Measurements from ENCODE around the gene ARL6IP6. TPM values are rescaled to one million over a fixed set of nuclear protein-coding genes. Genes with fewer than 3 reads are reported as not detected.

ARL6IP6 gene
- total and polyA plus RNA-seq, 2 experiments from 2014 or later: 49.1 to 65.4 TPM

DNA sequence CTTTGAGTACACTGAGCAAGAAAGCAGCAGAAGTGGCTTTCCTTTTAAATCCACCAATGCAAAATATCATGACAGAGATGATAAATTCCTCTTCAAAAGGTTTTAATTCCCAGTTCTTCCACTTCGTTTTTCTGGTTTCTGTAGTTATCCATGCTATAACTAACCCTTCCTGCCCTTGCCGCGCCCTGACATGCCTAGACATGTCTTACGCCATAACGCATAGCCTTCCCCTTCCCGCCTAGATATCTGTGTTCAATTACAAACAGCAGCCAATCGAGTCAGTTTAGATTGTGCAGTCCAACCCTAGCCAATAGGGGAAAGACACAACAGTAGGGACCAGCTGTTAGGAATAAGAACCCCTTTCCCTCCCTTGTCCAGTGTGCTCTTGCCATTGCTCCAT is 17.2 kb upstream of the ARL6IP6 start:
- peak overlapping the region; percentile 86 for H3K27ac Mint-ChIP-seq
- H3K27me3 Mint-ChIP-seq (ENCODE audit: insufficient read depth, low read depth, poor library complexity): peaks cover 3% of the 10 kb centered on the region
- Histone ChIP-seq H4K20me1 (replicated peaks; ENCODE audit: insufficient read depth) (peaks cover 44% of the 10 kb centered on the region), H3K4me1 (ENCODE audit: insufficient read depth) (no peaks in the 10 kb centered on the region; the same call in 1 of the 2 replicates), H3K9me2 (ENCODE audit: insufficient read depth) (no peaks in the 10 kb centered on the region), H3K4me2 (no peak overlapping the region), H3K79me2 (replicated peaks; ENCODE audit: insufficient read depth) (peaks cover 100% of the 10 kb centered on the region), H3K27ac (ENCODE audit: low read depth) (0 out of 2 replicates have a peak overlapping the region, but pooled peaks have one; percentile 48), H3K27me3 (ENCODE audit: insufficient read depth) (no peaks in the 10 kb centered on the region), H2AFZ (no peak overlapping the region), H3K36me3 (ENCODE audit: insufficient read depth) (0 out of 2 replicates have a peak, but pooled peaks cover 5% of the 10 kb centered on the region), H3F3A (replicated peaks; ENCODE audit: low read depth) (no peaks in the 10 kb centered on the region), H3K4me3 (no peak overlapping the region)
- DNase-seq (ENCODE audit: low spot score) (no peak), ATAC-seq (no peak)
- H3K4me3 Mint-ChIP-seq: no peak overlapping the region
- H3K9me3 Mint-ChIP-seq: peaks cover 13% of the 10 kb centered on the region; the same call in 2 of the 3 replicates
- H3K36me3 Mint-ChIP-seq (ENCODE audit: low read depth): peaks cover 48% of the 10 kb centered on the region
- peaks cover 29% of the 10 kb centered on the region for H3K4me1 Mint-ChIP-seq
- TF ChIP-seq ZNF331 (CRISPR knock-in tag; IDR thresholded peaks at IDR 0.05; ENCODE audit: low read depth) (no peak), STAT1 (IDR thresholded peaks at IDR 0.05; ENCODE audit: unreplicated experiment) (no peak)

DNA sequence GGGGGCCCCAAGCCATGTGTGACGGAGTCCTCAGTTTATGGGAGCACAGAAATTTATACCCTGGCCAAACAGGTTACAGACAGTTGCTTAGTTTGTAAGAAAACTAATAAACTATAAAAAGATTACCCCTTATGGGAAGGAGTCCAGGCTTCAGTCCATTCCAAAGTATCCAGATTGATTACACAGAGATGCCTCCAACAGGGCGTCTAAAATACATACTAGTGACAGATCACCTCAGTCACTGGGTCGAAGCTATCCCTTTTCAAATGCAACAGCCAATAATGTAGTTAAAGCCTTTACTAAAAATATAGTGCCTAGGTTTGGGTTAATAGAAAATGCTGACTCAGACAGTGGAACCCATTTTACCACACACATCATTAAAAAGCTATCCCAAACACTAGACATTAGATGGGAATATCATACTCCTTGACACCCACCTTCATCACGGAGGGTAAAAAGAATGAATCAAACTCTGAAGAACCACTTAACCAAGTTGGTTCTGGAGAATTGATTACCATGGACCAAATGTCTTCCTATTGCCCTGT is 11.9 kb upstream of the ARL6IP6 start:
- Histone ChIP-seq H3F3A (replicated peaks; ENCODE audit: low read depth) (no peaks in the 10 kb centered on the region), H3K36me3 (ENCODE audit: insufficient read depth) (peaks cover 5% of the 10 kb centered on the region; the same call in 1 of the 2 replicates), H3K4me3 (no peak overlapping the region), H2AFZ (no peak overlapping the region), H3K4me1 (ENCODE audit: insufficient read depth) (peaks cover 2% of the 10 kb centered on the region; the same call in 1 of the 2 replicates), H3K27me3 (ENCODE audit: insufficient read depth) (no peaks in the 10 kb centered on the region), H3K79me2 (replicated peaks; ENCODE audit: insufficient read depth) (peaks cover 100% of the 10 kb centered on the region), H4K20me1 (replicated peaks; ENCODE audit: insufficient read depth) (peaks cover 78% of the 10 kb centered on the region), H3K27ac (ENCODE audit: low read depth) (no peak overlapping the region), H3K9me2 (ENCODE audit: insufficient read depth) (no peaks in the 10 kb centered on the region), H3K4me2 (no peak overlapping the region)
- Mint-ChIP-seq H3K4me1 (peaks cover 35% of the 10 kb centered on the region), H3K27ac (peak overlapping the region; percentile 60; the same call in 1 of the 2 replicates), H3K36me3 (ENCODE audit: low read depth) (peaks cover 77% of the 10 kb centered on the region), H3K9me3 (peaks cover 8% of the 10 kb centered on the region; the same call in 2 of the 3 replicates), H3K4me3 (no peak overlapping the region), H3K27me3 (ENCODE audit: insufficient read depth, low read depth, poor library complexity) (peaks cover 4% of the 10 kb centered on the region)
- DNase-seq (ENCODE audit: low spot score): no peak
- ATAC-seq: no peak
- TF ChIP-seq, protein P1, sequence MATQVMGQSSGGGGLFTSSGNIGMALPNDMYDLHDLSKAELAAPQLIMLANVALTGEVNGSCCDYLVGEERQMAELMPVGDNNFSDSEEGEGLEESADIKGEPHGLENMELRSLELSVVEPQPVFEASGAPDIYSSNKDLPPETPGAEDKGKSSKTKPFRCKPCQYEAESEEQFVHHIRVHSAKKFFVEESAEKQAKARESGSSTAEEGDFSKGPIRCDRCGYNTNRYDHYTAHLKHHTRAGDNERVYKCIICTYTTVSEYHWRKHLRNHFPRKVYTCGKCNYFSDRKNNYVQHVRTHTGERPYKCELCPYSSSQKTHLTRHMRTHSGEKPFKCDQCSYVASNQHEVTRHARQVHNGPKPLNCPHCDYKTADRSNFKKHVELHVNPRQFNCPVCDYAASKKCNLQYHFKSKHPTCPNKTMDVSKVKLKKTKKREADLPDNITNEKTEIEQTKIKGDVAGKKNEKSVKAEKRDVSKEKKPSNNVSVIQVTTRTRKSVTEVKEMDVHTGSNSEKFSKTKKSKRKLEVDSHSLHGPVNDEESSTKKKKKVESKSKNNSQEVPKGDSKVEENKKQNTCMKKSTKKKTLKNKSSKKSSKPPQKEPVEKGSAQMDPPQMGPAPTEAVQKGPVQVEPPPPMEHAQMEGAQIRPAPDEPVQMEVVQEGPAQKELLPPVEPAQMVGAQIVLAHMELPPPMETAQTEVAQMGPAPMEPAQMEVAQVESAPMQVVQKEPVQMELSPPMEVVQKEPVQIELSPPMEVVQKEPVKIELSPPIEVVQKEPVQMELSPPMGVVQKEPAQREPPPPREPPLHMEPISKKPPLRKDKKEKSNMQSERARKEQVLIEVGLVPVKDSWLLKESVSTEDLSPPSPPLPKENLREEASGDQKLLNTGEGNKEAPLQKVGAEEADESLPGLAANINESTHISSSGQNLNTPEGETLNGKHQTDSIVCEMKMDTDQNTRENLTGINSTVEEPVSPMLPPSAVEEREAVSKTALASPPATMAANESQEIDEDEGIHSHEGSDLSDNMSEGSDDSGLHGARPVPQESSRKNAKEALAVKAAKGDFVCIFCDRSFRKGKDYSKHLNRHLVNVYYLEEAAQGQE (IDR thresholded peaks at IDR 0.05; ENCODE audit: unreplicated experiment): no peak
- no peak for TF ChIP-seq EZH2 (IDR thresholded peaks at IDR 0.05; ENCODE audit: low read depth, unreplicated experiment)
- TF ChIP-seq NANOG (IDR thresholded peaks at IDR 0.05; ENCODE audit: borderline replicate concordance): no peak
- no peak for TF ChIP-seq POLR2AphosphoS5 (IDR thresholded peaks at IDR 0.05; ENCODE audit: low read depth)
- TF ChIP-seq, protein P2, sequence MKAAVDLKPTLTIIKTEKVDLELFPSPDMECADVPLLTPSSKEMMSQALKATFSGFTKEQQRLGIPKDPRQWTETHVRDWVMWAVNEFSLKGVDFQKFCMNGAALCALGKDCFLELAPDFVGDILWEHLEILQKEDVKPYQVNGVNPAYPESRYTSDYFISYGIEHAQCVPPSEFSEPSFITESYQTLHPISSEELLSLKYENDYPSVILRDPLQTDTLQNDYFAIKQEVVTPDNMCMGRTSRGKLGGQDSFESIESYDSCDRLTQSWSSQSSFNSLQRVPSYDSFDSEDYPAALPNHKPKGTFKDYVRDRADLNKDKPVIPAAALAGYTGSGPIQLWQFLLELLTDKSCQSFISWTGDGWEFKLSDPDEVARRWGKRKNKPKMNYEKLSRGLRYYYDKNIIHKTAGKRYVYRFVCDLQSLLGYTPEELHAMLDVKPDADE (IDR thresholded peaks at IDR 0.05): no peak
- TF ChIP-seq ZNF331 (CRISPR knock-in tag; IDR thresholded peaks at IDR 0.05; ENCODE audit: low read depth): no peak
- TF ChIP-seq, protein P3, sequence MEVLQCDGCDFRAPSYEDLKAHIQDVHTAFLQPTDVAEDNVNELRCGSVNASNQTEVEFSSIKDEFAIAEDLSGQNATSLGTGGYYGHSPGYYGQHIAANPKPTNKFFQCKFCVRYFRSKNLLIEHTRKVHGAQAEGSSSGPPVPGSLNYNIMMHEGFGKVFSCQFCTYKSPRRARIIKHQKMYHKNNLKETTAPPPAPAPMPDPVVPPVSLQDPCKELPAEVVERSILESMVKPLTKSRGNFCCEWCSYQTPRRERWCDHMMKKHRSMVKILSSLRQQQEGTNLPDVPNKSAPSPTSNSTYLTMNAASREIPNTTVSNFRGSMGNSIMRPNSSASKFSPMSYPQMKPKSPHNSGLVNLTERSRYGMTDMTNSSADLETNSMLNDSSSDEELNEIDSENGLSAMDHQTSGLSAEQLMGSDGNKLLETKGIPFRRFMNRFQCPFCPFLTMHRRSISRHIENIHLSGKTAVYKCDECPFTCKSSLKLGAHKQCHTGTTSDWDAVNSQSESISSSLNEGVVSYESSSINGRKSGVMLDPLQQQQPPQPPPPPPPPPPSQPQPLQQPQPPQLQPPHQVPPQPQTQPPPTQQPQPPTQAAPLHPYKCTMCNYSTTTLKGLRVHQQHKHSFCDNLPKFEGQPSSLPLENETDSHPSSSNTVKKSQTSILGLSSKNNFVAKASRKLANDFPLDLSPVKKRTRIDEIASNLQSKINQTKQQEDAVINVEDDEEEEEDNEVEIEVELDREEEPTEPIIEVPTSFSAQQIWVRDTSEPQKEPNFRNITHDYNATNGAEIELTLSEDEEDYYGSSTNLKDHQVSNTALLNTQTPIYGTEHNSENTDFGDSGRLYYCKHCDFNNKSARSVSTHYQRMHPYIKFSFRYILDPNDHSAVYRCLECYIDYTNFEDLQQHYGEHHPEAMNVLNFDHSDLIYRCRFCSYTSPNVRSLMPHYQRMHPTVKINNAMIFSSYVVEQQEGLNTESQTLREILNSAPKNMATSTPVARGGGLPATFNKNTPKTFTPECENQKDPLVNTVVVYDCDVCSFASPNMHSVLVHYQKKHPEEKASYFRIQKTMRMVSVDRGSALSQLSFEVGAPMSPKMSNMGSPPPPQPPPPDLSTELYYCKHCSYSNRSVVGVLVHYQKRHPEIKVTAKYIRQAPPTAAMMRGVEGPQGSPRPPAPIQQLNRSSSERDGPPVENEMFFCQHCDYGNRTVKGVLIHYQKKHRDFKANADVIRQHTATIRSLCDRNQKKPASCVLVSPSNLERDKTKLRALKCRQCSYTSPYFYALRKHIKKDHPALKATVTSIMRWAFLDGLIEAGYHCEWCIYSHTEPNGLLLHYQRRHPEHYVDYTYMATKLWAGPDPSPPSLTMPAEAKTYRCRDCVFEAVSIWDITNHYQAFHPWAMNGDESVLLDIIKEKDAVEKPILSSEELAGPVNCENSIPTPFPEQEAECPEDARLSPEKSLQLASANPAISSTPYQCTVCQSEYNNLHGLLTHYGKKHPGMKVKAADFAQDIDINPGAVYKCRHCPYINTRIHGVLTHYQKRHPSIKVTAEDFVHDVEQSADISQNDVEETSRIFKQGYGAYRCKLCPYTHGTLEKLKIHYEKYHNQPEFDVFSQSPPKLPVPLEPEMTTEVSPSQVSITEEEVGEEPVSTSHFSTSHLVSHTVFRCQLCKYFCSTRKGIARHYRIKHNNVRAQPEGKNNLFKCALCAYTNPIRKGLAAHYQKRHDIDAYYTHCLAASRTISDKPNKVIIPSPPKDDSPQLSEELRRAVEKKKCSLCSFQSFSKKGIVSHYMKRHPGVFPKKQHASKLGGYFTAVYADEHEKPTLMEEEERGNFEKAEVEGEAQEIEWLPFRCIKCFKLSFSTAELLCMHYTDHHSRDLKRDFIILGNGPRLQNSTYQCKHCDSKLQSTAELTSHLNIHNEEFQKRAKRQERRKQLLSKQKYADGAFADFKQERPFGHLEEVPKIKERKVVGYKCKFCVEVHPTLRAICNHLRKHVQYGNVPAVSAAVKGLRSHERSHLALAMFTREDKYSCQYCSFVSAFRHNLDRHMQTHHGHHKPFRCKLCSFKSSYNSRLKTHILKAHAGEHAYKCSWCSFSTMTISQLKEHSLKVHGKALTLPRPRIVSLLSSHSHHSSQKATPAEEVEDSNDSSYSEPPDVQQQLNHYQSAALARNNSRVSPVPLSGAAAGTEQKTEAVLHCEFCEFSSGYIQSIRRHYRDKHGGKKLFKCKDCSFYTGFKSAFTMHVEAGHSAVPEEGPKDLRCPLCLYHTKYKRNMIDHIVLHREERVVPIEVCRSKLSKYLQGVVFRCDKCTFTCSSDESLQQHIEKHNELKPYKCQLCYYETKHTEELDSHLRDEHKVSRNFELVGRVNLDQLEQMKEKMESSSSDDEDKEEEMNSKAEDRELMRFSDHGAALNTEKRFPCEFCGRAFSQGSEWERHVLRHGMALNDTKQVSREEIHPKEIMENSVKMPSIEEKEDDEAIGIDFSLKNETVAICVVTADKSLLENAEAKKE (CRISPR knock-in tag; IDR thresholded peaks at IDR 0.05): no peak
- TF ChIP-seq EZH2phosphoT487 (IDR thresholded peaks at IDR 0.05; ENCODE audit: unreplicated experiment): no peak
